ENCODE measurements around the gene COL4A6.

The COL4A6 gene

GRCh38 chrX:108437349-108438109, 693 bp downstream of the COL4A6 start:
- H3K4me2 ChIP-seq (ENCODE audit: low read depth, low read length, poor library complexity, severe bottlenecking): no peak overlapping the region
- H3F3A ChIP-seq (ENCODE audit: low read depth): no peaks in the 10 kb centered on the region
- H3K9ac ChIP-seq (ENCODE audit: low read depth, low read length, poor library complexity, severe bottlenecking): no peak overlapping the region
- no peak for TF ChIP-seq CTCF (conservative IDR thresholded peaks at IDR 0.05; ENCODE audit: low read length)
- no peak for TF ChIP-seq EZH2phosphoT487 (IDR thresholded peaks at IDR 0.05; ENCODE audit: borderline replicate concordance)
- H4K20me1 ChIP-seq (ENCODE audit: insufficient read depth, low read length, poor library complexity, severe bottlenecking): no peaks in the 10 kb centered on the region
- no peak overlapping the region for H3K4me3 ChIP-seq (ENCODE audit: low read length, poor library complexity, severe bottlenecking)
- no peaks in the 10 kb centered on the region for H3K36me3 ChIP-seq (ENCODE audit: insufficient read depth, low read length)
- H3K27me3 ChIP-seq (ENCODE audit: insufficient read depth, low read length, poor library complexity, severe bottlenecking): no peaks in the 10 kb centered on the region
- no peaks in the 10 kb centered on the region for H3K4me1 ChIP-seq (ENCODE audit: insufficient read depth, low read length, poor library complexity, severe bottlenecking)
- no peak overlapping the region for H2AFZ ChIP-seq (ENCODE audit: low read length)
- no peaks in the 10 kb centered on the region for H3K79me2 ChIP-seq (ENCODE audit: insufficient read depth, low read length)
- H3K9me2 ChIP-seq (replicated peaks; ENCODE audit: low read depth, low read length): no peaks in the 10 kb centered on the region
- no peaks in the 10 kb centered on the region for H3K9me3 ChIP-seq (ENCODE audit: insufficient read depth, low read depth, low read length)

GRCh38 chrX:108435261-108435660, 3.0 kb downstream of the COL4A6 start:
- Histone ChIP-seq H3K9me2 (replicated peaks; ENCODE audit: low read depth, low read length) (no peaks in the 10 kb centered on the region), H2AFZ (ENCODE audit: low read length) (no peak overlapping the region), H3K9me3 (ENCODE audit: insufficient read depth, low read depth, low read length) (no peaks in the 10 kb centered on the region), H3K4me3 (ENCODE audit: low read length, poor library complexity, severe bottlenecking) (no peak overlapping the region), H3K9ac (ENCODE audit: low read depth, low read length, poor library complexity, severe bottlenecking) (no peak overlapping the region), H3K36me3 (ENCODE audit: insufficient read depth, low read length) (no peaks in the 10 kb centered on the region), H3K27me3 (ENCODE audit: insufficient read depth, low read length, poor library complexity, severe bottlenecking) (no peaks in the 10 kb centered on the region), H3K4me2 (ENCODE audit: low read depth, low read length, poor library complexity, severe bottlenecking) (no peak overlapping the region), H3K79me2 (ENCODE audit: insufficient read depth, low read length) (no peaks in the 10 kb centered on the region), H4K20me1 (ENCODE audit: insufficient read depth, low read length, poor library complexity, severe bottlenecking) (no peaks in the 10 kb centered on the region), H3F3A (ENCODE audit: low read depth) (no peaks in the 10 kb centered on the region), H3K4me1 (ENCODE audit: insufficient read depth, low read length, poor library complexity, severe bottlenecking) (no peaks in the 10 kb centered on the region)
- TF ChIP-seq CTCF (conservative IDR thresholded peaks at IDR 0.05; ENCODE audit: low read length): no peak
- TF ChIP-seq EZH2phosphoT487 (IDR thresholded peaks at IDR 0.05; ENCODE audit: borderline replicate concordance): no peak

- Histone ChIP-seq H3K4me2 (ENCODE audit: low read depth, low read length, poor library complexity, severe bottlenecking) (no peak overlapping the region), H3K9ac (ENCODE audit: low read depth, low read length, poor library complexity, severe bottlenecking) (no peak overlapping the region), H3K79me2 (ENCODE audit: insufficient read depth, low read length) (no peaks in the 10 kb centered on the region), H3K4me1 (ENCODE audit: insufficient read depth, low read length, poor library complexity, severe bottlenecking) (no peaks in the 10 kb centered on the region), H3K9me3 (ENCODE audit: insufficient read depth, low read depth, low read length) (no peaks in the 10 kb centered on the region), H3K27me3 (ENCODE audit: insufficient read depth, low read length, poor library complexity, severe bottlenecking) (no peaks in the 10 kb centered on the region), H3F3A (ENCODE audit: low read depth) (no peaks in the 10 kb centered on the region), H4K20me1 (ENCODE audit: insufficient read depth, low read length, poor library complexity, severe bottlenecking) (no peaks in the 10 kb centered on the region), H3K36me3 (ENCODE audit: insufficient read depth, low read length) (no peaks in the 10 kb centered on the region), H3K9me2 (replicated peaks; ENCODE audit: low read depth, low read length) (no peaks in the 10 kb centered on the region), H3K4me3 (ENCODE audit: low read length, poor library complexity, severe bottlenecking) (no peak overlapping the region), H2AFZ (ENCODE audit: low read length) (no peak overlapping the region)
- no peak for TF ChIP-seq CTCF (conservative IDR thresholded peaks at IDR 0.05; ENCODE audit: low read length)
Observed at GRCh38 chrX:108426262-108426661, 12.0 kb downstream of the COL4A6 start.

All from Loucy (cell line).